Gastrocnemius medialis (tissue), 4 donors: ENCODE measurements around the gene HSPG2. TPM values are rescaled to one million over a fixed set of nuclear protein-coding genes. Genes with fewer than 3 reads are reported as not detected.
A peak's percentile ranks its signal among the peaks of the same experiment; 100 is the strongest.

Source experiments
- ATAC-seq, 2 donors: fragments of 150-250 bp; one replicate each; pipeline ENCODE4 v1.9.1; 2016
- DNase-seq, 2 donors: peaks; one replicate each; pipeline ENCODE4 v3.0.0-alpha.2; 2019
- H3K27ac ChIP-seq, 4 donors: fragments of 200-600 bp; sonication (generic); 1 replicate in 1 of 4; 2 replicates in 3 of 4; pipeline ENCODE4 v1.5.1; 2016 to 2018; ENCODE audit warnings: mild to moderate bottlenecking in 2 of 4, moderate library complexity in 1 of 4
- H3K27me3 ChIP-seq, 3 donors: fragments of 200-600 bp; sonication (generic) in 2 of 3; 1 replicate in 1 of 3; 2 replicates in 2 of 3; pipeline versions ENCODE4 v1.5.1 to v1.6.0; 2016 to 2019; ENCODE audit warnings: mild to moderate bottlenecking in 1 of 3, moderate library complexity in 1 of 3
- H3K36me3 ChIP-seq, 2 donors: fragments of 200-600 bp; sonication (generic) in 1 of 2; one replicate each; pipeline ENCODE4 v1.5.1; 2017 to 2018
- H3K4me1 ChIP-seq, 2 donors: fragments of 200-600 bp; sonication (generic) in 1 of 2; one replicate each; pipeline ENCODE4 v1.5.1; 2016 to 2017; ENCODE audit warnings: mild to moderate bottlenecking in 2 of 2
- H3K4me3 ChIP-seq, 4 donors: fragments of 200-600 bp; sonication (generic) in 3 of 4; 1 replicate in 1 of 4; 2 replicates in 3 of 4; pipeline ENCODE4 v1.5.1; 2016 to 2019; ENCODE audit warnings: mild to moderate bottlenecking in 2 of 4
- H3K9me3 ChIP-seq, 3 donors: fragments of 200-600 bp; sonication (generic) in 2 of 3; 1 replicate in 1 of 3; 2 replicates in 2 of 3; pipeline ENCODE4 v1.5.1; 2016 to 2019
- POLR2A ChIP-seq, 2 donors: fragments of 450-650 bp; IDR thresholded peaks; one replicate each; pipeline ENCODE4 v1.6.1; 2017; ENCODE audit warnings: antibody characterized with exemption in 2 of 2, mild to moderate bottlenecking in 2 of 2, moderate library complexity in 2 of 2
- in situ Hi-C, 4 donors: fragments of 200-750 bp; cut with MboI; loops; one replicate each; pipeline versions ENCODE4 v1.15.0 to v1.8.0; 2017; ENCODE audit warnings: low sequenced_read_pairs in 4 of 4
- intact Hi-C: fragments of 100-400 bp; cut with DNase I; formaldehyde crosslinking; loops from one replicate; pipeline ENCODE4 v1.15.1; 2023; ENCODE audit warnings: low total_unique reads
- total RNA-seq, 4 donors: library from RNA; depleted of rRNA; stranded (reverse); fragments of >200 nt; gene quantifications; one replicate each; pipeline versions ENCODE4 v1.1.0 to v1.2.3, GENCODE V29; 2016
- TF ChIP-seq, protein P1 (sequence below), 5 experiments: fragments of 450-650 bp in 3 of 5; fragments of 200-600 bp in 2 of 5; sonication (generic) in 2 of 5; IDR thresholded peaks in 4 of 5; conservative IDR thresholded peaks in 1 of 5; 1 replicate in 4 of 5; 2 replicates in 1 of 5; pipeline ENCODE4 v1.5.1; 2016 to 2019; ENCODE audit warnings: antibody characterized with exemption in 5 of 5, mild to moderate bottlenecking in 3 of 5, moderate library complexity in 3 of 5

HSPG2 gene
- total RNA-seq, 4 donors from 2014 or later, result 68.9 to 108 (median 83.5) TPM

DNA sequence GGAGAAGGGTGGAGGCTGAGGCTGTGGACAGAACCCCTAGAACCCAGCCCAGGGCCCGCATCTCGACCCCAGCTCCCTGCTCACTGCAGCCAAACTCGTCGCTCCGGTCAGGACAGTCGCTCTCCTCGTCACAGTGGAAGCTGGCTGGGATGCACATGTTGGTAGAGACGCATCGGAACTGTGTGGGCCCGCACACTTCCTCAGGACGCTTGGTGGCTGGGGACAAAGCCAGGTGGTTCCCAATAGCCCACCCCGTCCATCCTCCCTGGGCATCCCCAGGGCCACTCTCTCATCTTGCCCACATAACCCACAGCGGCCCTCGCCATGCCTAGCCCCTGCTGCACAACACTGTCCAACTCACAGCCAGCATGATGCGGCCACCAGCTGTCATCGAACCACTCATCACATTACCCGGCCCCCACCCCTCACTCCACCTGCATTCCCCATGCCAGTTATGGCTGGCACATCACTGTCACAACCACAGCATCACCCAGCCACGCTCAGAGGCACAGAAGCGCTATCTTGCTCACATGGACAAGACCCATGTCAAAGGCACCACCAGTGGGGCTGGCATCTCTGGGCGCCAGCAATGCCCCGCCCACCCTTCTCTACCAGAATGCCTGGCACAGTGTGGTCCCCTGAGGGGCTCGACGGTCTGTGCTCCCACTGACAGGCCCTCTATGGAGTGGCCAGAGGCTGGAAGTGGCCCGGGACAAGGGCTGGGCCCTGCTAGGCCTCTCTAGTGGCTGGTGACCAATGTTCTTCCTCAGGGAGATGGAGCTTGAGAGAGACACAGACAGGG, 51.7 kb downstream of the HSPG2 start:
- Histone ChIP-seq H3K36me3 (peaks cover 0 to 76% of the 10 kb centered on the region in 2 donors), H3K27me3 (no peaks in the 10 kb centered on the region), H3K4me3 (no peak overlapping the region), H3K9me3 (no peaks in the 10 kb centered on the region), H3K27ac (no peak overlapping the region), H3K4me1 (no peaks in the 10 kb centered on the region)
- ATAC-seq, result no peak
- intact Hi-C loops (no loop called here), in situ Hi-C loops (no loop called here)
- no peak for DNase-seq
- no peak for TF ChIP-seq POLR2A (IDR thresholded peaks at IDR 0.05)
- TF ChIP-seq, protein P1, sequence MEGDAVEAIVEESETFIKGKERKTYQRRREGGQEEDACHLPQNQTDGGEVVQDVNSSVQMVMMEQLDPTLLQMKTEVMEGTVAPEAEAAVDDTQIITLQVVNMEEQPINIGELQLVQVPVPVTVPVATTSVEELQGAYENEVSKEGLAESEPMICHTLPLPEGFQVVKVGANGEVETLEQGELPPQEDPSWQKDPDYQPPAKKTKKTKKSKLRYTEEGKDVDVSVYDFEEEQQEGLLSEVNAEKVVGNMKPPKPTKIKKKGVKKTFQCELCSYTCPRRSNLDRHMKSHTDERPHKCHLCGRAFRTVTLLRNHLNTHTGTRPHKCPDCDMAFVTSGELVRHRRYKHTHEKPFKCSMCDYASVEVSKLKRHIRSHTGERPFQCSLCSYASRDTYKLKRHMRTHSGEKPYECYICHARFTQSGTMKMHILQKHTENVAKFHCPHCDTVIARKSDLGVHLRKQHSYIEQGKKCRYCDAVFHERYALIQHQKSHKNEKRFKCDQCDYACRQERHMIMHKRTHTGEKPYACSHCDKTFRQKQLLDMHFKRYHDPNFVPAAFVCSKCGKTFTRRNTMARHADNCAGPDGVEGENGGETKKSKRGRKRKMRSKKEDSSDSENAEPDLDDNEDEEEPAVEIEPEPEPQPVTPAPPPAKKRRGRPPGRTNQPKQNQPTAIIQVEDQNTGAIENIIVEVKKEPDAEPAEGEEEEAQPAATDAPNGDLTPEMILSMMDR (IDR thresholded peaks at IDR 0.05 in 4 of 5, conservative IDR thresholded peaks at IDR 0.05 in 1 of 5), result no peak

GRCh38 chr1:21884456-21885235, 52.5 kb downstream of the HSPG2 start:
- ATAC-seq (no peak), DNase-seq (no peak)
- Histone ChIP-seq H3K4me1 (no peaks in the 10 kb centered on the region), H3K27ac (no peak overlapping the region), H3K27me3 (no peaks in the 10 kb centered on the region), H3K4me3 (no peak overlapping the region), H3K36me3 (peaks cover 0 to 79% of the 10 kb centered on the region in 2 donors), H3K9me3 (no peaks in the 10 kb centered on the region)
- intact Hi-C loops (no loop called here), in situ Hi-C loops (no loop called here)
- TF ChIP-seq, protein P1 (IDR thresholded peaks at IDR 0.05 in 4 of 5, conservative IDR thresholded peaks at IDR 0.05 in 1 of 5), result no peak
- TF ChIP-seq POLR2A (IDR thresholded peaks at IDR 0.05), result no peak

DNA sequence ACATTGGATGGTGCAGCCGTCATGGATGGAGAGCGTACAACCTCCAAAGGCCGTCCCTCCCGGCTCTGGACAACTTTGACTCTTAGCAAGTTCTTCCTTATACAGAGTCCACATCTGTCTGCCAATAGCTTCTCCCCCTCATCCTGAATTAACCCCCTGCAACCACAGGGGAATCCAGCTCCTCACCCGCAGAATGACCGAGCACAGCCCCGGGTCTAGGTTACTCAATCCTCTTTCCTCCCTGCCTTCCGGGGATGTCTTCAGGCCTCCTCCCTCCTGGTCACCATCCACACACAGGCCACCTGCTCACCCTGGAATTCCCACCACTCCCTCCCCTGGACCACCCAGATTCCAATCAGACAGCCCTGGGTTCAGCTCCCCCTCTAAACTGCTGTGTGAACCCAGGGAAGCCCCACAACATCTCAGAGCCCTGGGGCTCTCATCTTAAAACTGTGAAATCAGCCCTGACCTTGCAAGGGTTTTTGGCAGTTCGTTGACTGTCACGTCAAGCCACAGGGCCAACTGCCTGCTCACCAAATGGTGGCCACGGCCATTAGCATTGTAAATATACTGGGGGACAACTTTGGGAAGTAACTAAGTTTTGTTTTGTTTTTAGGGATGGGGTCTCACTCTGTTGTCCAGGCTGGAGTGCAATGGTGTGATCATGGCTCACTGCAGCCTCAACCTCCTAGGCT, 54.2 kb downstream of the HSPG2 start:
- Histone ChIP-seq H3K36me3 (peaks cover 0 to 77% of the 10 kb centered on the region in 2 donors), H3K27ac (no peak overlapping the region), H3K9me3 (no peaks in the 10 kb centered on the region), H3K4me3 (no peak overlapping the region), H3K27me3 (no peaks in the 10 kb centered on the region), H3K4me1 (no peaks in the 10 kb centered on the region)
- intact Hi-C loops (no loop called here), in situ Hi-C loops (no loop called here)
- TF ChIP-seq POLR2A (IDR thresholded peaks at IDR 0.05), result no peak
- TF ChIP-seq, protein P1 (IDR thresholded peaks at IDR 0.05 in 4 of 5, conservative IDR thresholded peaks at IDR 0.05 in 1 of 5), result no peak
- ATAC-seq (peak; percentile 27 to 31), DNase-seq (peak in 1 of 2 donors; percentile 25)

- intact Hi-C loops, result no loop called here
These were observed 55.9 kb downstream of the HSPG2 start for GRCh38 chr1:21881250-21881649.

More at GRCh38 chr1:21881250-21881649, 55.9 kb downstream of the HSPG2 start:
- peaks cover 0 to 71% of the 10 kb centered on the region in 2 donors for H3K36me3 ChIP-seq
- no peaks in the 10 kb centered on the region for H3K4me1 ChIP-seq
- ATAC-seq, result no peak
- no peaks in the 10 kb centered on the region for H3K9me3 ChIP-seq
- H3K27me3 ChIP-seq, result no peaks in the 10 kb centered on the region
- H3K4me3 ChIP-seq, result no peak overlapping the region
- in situ Hi-C loops, result no loop called here
- no peak overlapping the region for H3K27ac ChIP-seq
- no peak for DNase-seq
- no peak for TF ChIP-seq POLR2A (IDR thresholded peaks at IDR 0.05)
- TF ChIP-seq, protein P1 (IDR thresholded peaks at IDR 0.05 in 4 of 5, conservative IDR thresholded peaks at IDR 0.05 in 1 of 5), result no peak
